HG03442 (cell line): Measurements from ENCODE around the gene COX5A.

Experiments used
- ATAC-seq: cut with Tn5 transposase; IDR thresholded peaks from one replicate; pipeline ENCODE4 v1.9.1; 2021; ENCODE audit warnings: mild to moderate bottlenecking, moderate library complexity; ENCODE audit not compliant: unreplicated experiment

COX5A gene

DNA sequence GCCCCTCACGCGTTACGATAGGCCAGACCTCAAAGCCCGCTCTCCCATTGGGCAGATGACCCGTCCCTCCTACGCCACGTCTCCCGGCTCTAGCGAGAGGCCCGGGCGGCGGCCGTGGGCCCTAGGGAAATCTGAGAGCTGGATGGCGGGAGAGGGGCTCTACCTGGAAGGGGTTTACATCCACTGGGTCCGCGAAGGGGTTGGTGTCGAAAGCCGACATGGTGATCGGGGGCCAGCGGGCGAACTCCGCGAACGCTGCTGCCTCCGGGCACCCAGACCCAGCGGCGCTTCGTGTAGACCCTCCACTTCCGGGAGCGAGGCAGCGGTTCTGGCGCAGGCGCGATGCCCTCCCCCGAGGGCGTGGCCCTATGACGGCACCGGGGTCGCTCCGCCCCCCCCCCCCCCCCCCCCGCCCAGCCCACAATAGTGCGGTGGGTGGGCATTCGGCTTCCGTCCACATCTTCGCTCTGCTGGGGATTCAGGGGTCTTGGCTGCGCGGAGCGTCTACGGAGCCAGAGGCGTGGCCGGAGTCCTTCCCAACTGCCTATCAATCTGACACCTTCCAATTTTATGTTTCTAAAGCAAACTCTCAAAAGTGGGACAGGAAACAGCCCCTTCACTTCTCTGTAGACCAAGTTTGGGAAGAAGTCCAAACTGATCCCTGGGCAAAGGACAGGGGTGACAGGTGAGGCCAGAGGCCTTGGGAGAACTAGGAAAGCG, 64.7 kb downstream of the COX5A start, which contains the start of gene SCAMP2:
TSS of gene SCAMP2 (minus strand) at position 330 of the 720 bp plus-strand sequence. CDS start at position 220, 110 bp downstream.
- ATAC-seq: peak; percentile 75

DNA sequence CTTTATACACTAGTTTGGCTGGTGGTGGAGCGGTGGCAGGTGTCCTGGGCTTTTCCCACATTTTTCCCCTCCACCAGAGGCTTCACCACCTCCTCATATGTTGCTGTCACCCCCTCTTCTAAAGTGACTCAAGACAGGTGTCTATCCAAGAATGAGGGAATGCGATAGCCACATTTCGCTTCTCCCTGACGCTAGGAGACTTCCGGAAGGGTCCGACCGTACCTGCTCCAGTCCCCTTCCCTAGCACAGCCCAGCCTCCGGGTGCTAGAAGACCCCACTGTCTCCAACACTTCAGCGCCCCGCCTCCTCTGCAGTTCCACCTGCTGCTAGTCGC, 65.2 kb downstream of the COX5A start:
- no peak for ATAC-seq

- no peak for ATAC-seq
These were observed 67.2 kb downstream of the COX5A start for GRCh38 chr15:74870436-74871215.
